H1 (cell line): ENCODE results near the gene CPA4. TPM values are rescaled to one million over a fixed set of nuclear protein-coding genes. Genes with fewer than 3 reads are reported as not detected.

Source experiments
- CTCF ChIA-PET: fragments of 300-600 bp; sonication (Branson Sonifier 250); formaldehyde crosslinking; loops from one replicate; lab custom pipeline; 2021; ENCODE audit not compliant: partially characterized antibody; lab: Charles Lee
- POLR2A ChIA-PET: fragments of 300-600 bp; sonication (Branson Sonifier 250); formaldehyde crosslinking; loops from one replicate; lab custom pipeline; 2021; ENCODE audit warnings: inconsistent platforms; ENCODE audit not compliant: partially characterized antibody; lab: Charles Lee
- DNase-seq, 2 experiments: peaks; one replicate each; pipeline versions ENCODE4 v3.0.0 to v3.0.0-alpha.2; 2010 to 2022; ENCODE audit warnings: low spot score in 2 of 2, low read depth in 1 of 2, mixed read lengths in 1 of 2
- FAIRE-seq: peaks from 2 replicates; lab custom pipeline; 2011; peaks lifted over from hg19 to GRCh38; lab: Jason Lieb, UNC
- H2AFZ ChIP-seq: 2 replicates; pipeline ENCODE4 v1.8.1; 2012; ENCODE audit warnings: low read length, inconsistent platforms
- H2AK5ac ChIP-seq: 2 replicates; pipeline ENCODE4 v1.6.1; 2013; ENCODE audit warnings: low read depth, low read length
- H2BK120ac ChIP-seq: replicated peaks from 2 replicates; pipeline ENCODE3; 2013; ENCODE audit warnings: low read depth, low read length, inconsistent platforms
- H2BK12ac ChIP-seq: 2 replicates; pipeline ENCODE4 v1.6.1; 2013; ENCODE audit warnings: low read depth, low read length
- H2BK15ac ChIP-seq: 2 replicates; pipeline ENCODE4 v1.6.1; 2013; ENCODE audit warnings: low read length
- H2BK20ac ChIP-seq: 2 replicates; pipeline ENCODE4 v1.6.1; 2013; ENCODE audit warnings: low read length
- H2BK5ac ChIP-seq: 2 replicates; pipeline ENCODE4 v1.6.1; 2013; ENCODE audit warnings: low read depth, low read length
- H3K14ac ChIP-seq: 2 replicates; pipeline ENCODE4 v1.6.1; 2013; ENCODE audit warnings: inconsistent platforms; ENCODE audit not compliant: insufficient read length
- H3K18ac ChIP-seq: 2 replicates; pipeline ENCODE4 v1.6.1; 2013; ENCODE audit warnings: low read length; ENCODE audit errors: extremely low read depth
- H3K23ac ChIP-seq: 2 replicates; pipeline ENCODE4 v1.6.1; 2013; ENCODE audit warnings: inconsistent platforms; ENCODE audit not compliant: insufficient read length
- H3K23me2 ChIP-seq: 2 replicates; pipeline ENCODE4 v1.6.1; 2013; ENCODE audit warnings: low read depth, low read length
- H3K27ac ChIP-seq: 2 replicates; pipeline ENCODE4 v1.6.1; 2011; ENCODE audit warnings: low read depth, low read length, inconsistent platforms
- H3K27me3 ChIP-seq, 4 experiments: replicated peaks in 1 of 4; 1 replicate in 1 of 4; 2 replicates in 3 of 4; pipeline versions ENCODE4 v1.6.1 to v1.8.1; 2011 to 2013; ENCODE audit warnings: low read length in 3 of 4, mild to moderate bottlenecking in 3 of 4, inconsistent platforms in 2 of 4, mixed read lengths in 2 of 4, moderate library complexity in 1 of 4; ENCODE audit not compliant: control insufficient read depth in 3 of 4, insufficient read depth in 3 of 4; ENCODE audit errors: extremely low read depth in 1 of 4
- H3K36me3 ChIP-seq, 4 experiments: 2 replicates each; pipeline versions ENCODE4 v1.6.1 to v1.8.1; 2011 to 2013; ENCODE audit warnings: mild to moderate bottlenecking in 4 of 4, low read length in 3 of 4, moderate library complexity in 2 of 4, control low read depth in 1 of 4, inconsistent platforms in 1 of 4; ENCODE audit not compliant: insufficient read depth in 4 of 4, control insufficient read depth in 2 of 4
- H3K4ac ChIP-seq: replicated peaks from 2 replicates; pipeline ENCODE3; 2013; ENCODE audit warnings: low read length, low read depth, mixed read lengths, inconsistent platforms; ENCODE audit not compliant: insufficient read length
- H3K4me1 ChIP-seq, 4 experiments: replicated peaks in 1 of 4; 1 replicate in 1 of 4; 2 replicates in 3 of 4; pipeline versions ENCODE4 v1.6.1 to v1.8.1; 2011 to 2013; ENCODE audit warnings: low read length in 3 of 4, inconsistent platforms in 2 of 4, mixed read lengths in 1 of 4; ENCODE audit not compliant: insufficient read depth in 4 of 4, control insufficient read depth in 3 of 4
- H3K4me2 ChIP-seq, 2 experiments: 2 replicates each; pipeline versions ENCODE4 v1.6.1 to v1.8.1; 2011 to 2013; ENCODE audit warnings: low read depth in 2 of 2, low read length in 2 of 2, control low read depth in 1 of 2, inconsistent platforms in 1 of 2, mild to moderate bottlenecking in 1 of 2; ENCODE audit not compliant: insufficient read depth in 1 of 2
- H3K4me3 ChIP-seq, 4 experiments: fragments of 200-600, 300-600 bp in 1 of 4; sonication (generic), shearing (Covaris generic), sonication (Bioruptor Twin) in 1 of 4; 2 replicates each; pipeline versions ENCODE4 v1.5.1 to v1.8.1; 2011 to 2016; ENCODE audit warnings: low read length in 4 of 4, low read depth in 3 of 4, control low read depth in 2 of 4, inconsistent platforms in 2 of 4, mild to moderate bottlenecking in 2 of 4, mixed read lengths in 1 of 4, moderate library complexity in 1 of 4; ENCODE audit not compliant: insufficient read depth in 2 of 4; ENCODE audit errors: extremely low read depth in 1 of 4
- H3K56ac ChIP-seq: replicated peaks from 2 replicates; pipeline ENCODE3; 2013; ENCODE audit warnings: low read depth, mild to moderate bottlenecking, mixed read lengths, low read length, inconsistent platforms; ENCODE audit not compliant: insufficient read length
- H3K79me1 ChIP-seq: 2 replicates; pipeline ENCODE4 v1.6.1; 2013; ENCODE audit warnings: low read depth, low read length, control low read depth
- H3K79me2 ChIP-seq, 2 experiments: 2 replicates each; pipeline versions ENCODE4 v1.6.1 to v1.8.1; 2012 to 2013; ENCODE audit warnings: low read length in 2 of 2, mild to moderate bottlenecking in 2 of 2, inconsistent platforms in 1 of 2; ENCODE audit not compliant: insufficient read depth in 2 of 2, control insufficient read depth in 1 of 2
- H3K9ac ChIP-seq, 4 experiments: replicated peaks in 1 of 4; 1 replicate in 1 of 4; 2 replicates in 3 of 4; pipeline versions ENCODE4 v1.6.1 to v1.8.1; 2011 to 2013; ENCODE audit warnings: low read depth in 3 of 4, low read length in 3 of 4, control low read depth in 2 of 4, mild to moderate bottlenecking in 2 of 4, moderate library complexity in 2 of 4, inconsistent platforms in 1 of 4; ENCODE audit errors: extremely low read depth in 1 of 4
- H3K9me3 ChIP-seq, 2 experiments: 2 replicates each; pipeline versions ENCODE4 v1.6.1 to v1.8.1; 2012 to 2013; ENCODE audit warnings: mild to moderate bottlenecking in 2 of 2, moderate library complexity in 2 of 2, control low read depth in 1 of 2, inconsistent platforms in 1 of 2, low read depth in 1 of 2, low read length in 1 of 2, mixed read lengths in 1 of 2; ENCODE audit not compliant: insufficient read depth in 2 of 2
- H4K20me1 ChIP-seq, 2 experiments: replicated peaks in 1 of 2; 2 replicates each; pipeline versions ENCODE3 to v1.8.1; 2011 to 2013; ENCODE audit warnings: inconsistent platforms in 2 of 2, low read length in 2 of 2, mild to moderate bottlenecking in 1 of 2; ENCODE audit not compliant: insufficient read depth in 2 of 2, control insufficient read depth in 1 of 2
- H4K5ac ChIP-seq: 2 replicates; pipeline ENCODE4 v1.6.1; 2013; ENCODE audit warnings: low read length, low read depth, mixed read lengths, inconsistent platforms; ENCODE audit not compliant: insufficient read length
- H4K8ac ChIP-seq: 2 replicates; pipeline ENCODE4 v1.8.0; 2013; ENCODE audit warnings: mild to moderate bottlenecking, moderate library complexity, low read length, inconsistent platforms; ENCODE audit not compliant: insufficient read depth; ENCODE audit errors: extremely low read depth
- H4K91ac ChIP-seq: replicated peaks from 2 replicates; pipeline ENCODE3; 2013; ENCODE audit warnings: low read length, mixed read lengths, inconsistent platforms; ENCODE audit not compliant: insufficient read length
- HDAC6 ChIP-seq: IDR thresholded peaks from one replicate; pipeline ENCODE4 v1.7.1; 2012; ENCODE audit warnings: low read depth, mild to moderate bottlenecking, inconsistent platforms, low read length, moderate library complexity
- SAP30 ChIP-seq: fragments of 300-600 bp; sonication (generic); IDR thresholded peaks from 2 replicates; pipeline ENCODE4 v1.7.1; 2012; ENCODE audit warnings: low read length, moderate library complexity, mild to moderate bottlenecking, inconsistent platforms; ENCODE audit not compliant: insufficient read depth, insufficient replicate concordance
- SP1 ChIP-seq: IDR thresholded peaks from 2 replicates; pipeline ENCODE4 v1.6.1; 2011; ENCODE audit warnings: low read depth, low read length
- SP4 ChIP-seq: IDR thresholded peaks from 2 replicates; pipeline ENCODE4 v1.6.1; 2012; ENCODE audit warnings: low read length, inconsistent platforms
- WGBS, 2 experiments: shearing (Covaris generic) in 1 of 2; methylation state at CpG; one replicate each; pipeline versions ENCODE4 v1.1.6 to v1.1.7; 2013 to 2015; ENCODE audit warnings: low lambda C conversion rate in 2 of 2, mixed read lengths in 2 of 2, inconsistent platforms in 1 of 2, low coverage in 1 of 2, missing lambda C conversion rate in 1 of 2; ENCODE audit not compliant: insufficient replicate concordance in 2 of 2, insufficient coverage in 1 of 2, insufficient read length in 1 of 2; ENCODE audit errors: extremely low coverage in 1 of 2, missing lambda C conversion rate in 1 of 2; 5-methylcytosine and 5-hydroxymethylcytosine counted together
- polyA plus RNA-seq, 7 experiments: library from polyadenylated mRNA; depleted of rRNA in 3 of 7; stranded (reverse) in 5 of 7; unstranded in 2 of 7; fragments of >200 nt in 5 of 7; fragments of 200-250 nt in 2 of 7; gene quantifications; 1 replicate in 5 of 7; 2 replicates in 1 of 7; 4 replicates in 1 of 7; pipeline versions ENCODE4 v1.2.1 to v1.2.3, GENCODE V29; 2011 to 2013; ENCODE audit warnings: missing spikeins in 2 of 7, mixed read lengths in 2 of 7
- total RNA-seq: library from RNA; stranded (reverse); fragmentation: NEBNext Ultra II Directional; extraction: Animal tissue kit (Norgen Biotek cat#: 25700); gene quantifications from 2 replicates; pipeline ENCODE4 v1.2.1, GENCODE V29; 2021
- TF ChIP-seq, protein P1 (sequence below): IDR thresholded peaks from 2 replicates; pipeline ENCODE4 v1.6.1; 2011; ENCODE audit warnings: low read depth, mild to moderate bottlenecking, low read length; ENCODE audit not compliant: insufficient read depth

The CPA4 gene
- total and polyA plus RNA-seq, 2 of the 8 experiments (the other 6 are each of a cell fraction or from before 2014, with no cell fraction given): 0.03 TPM; not detected in 1

- ChIA-PET CTCF (no interaction called here), POLR2A (no interaction called here)
- Histone ChIP-seq H3K23ac (no peak overlapping the region), H2BK20ac (no peak overlapping the region), H3K18ac (no peak overlapping the region), H4K91ac (no peak overlapping the region), H3K4me1 (no peaks in the 10 kb centered on the region), H4K5ac (no peak overlapping the region), H3K23me2 (peaks cover 1% of the 10 kb centered on the region; the same call in 1 of the 2 replicates), H3K4ac (no peak overlapping the region), H3K9me3 (0 out of 4 replicates have a peak, but pooled peaks cover 0 to 2% of the 10 kb centered on the region in 2 experiments), H3K56ac (no peak overlapping the region), H4K8ac (no peak overlapping the region), H2BK15ac (no peak overlapping the region), H3K79me1 (no peaks in the 10 kb centered on the region), H3K27me3 (no peaks in the 10 kb centered on the region), H3K27ac (no peak overlapping the region), H2AK5ac (no peak overlapping the region), H3K4me3 (no peak overlapping the region), H2AFZ (no peak overlapping the region), H4K20me1 (no peaks in the 10 kb centered on the region), H3K36me3 (no peaks in the 10 kb centered on the region), H2BK120ac (no peak overlapping the region), H2BK5ac (no peak overlapping the region), H2BK12ac (no peak overlapping the region), H3K9ac (no peak overlapping the region), H3K79me2 (no peaks in the 10 kb centered on the region), H3K4me2 (no peak overlapping the region), H3K14ac (no peak overlapping the region)
- 89% methylated on average over 5 of the region's 5 CpGs; no CpG with 5 or more reads in 1 of the 2 experiments for WGBS, 2 experiments
- FAIRE-seq: no peak
- DNase-seq: no peak
- TF ChIP-seq SP1 (no peak), SAP30 (no peak), HDAC6 (no peak), SP4 (no peak)
- TF ChIP-seq, protein P1, sequence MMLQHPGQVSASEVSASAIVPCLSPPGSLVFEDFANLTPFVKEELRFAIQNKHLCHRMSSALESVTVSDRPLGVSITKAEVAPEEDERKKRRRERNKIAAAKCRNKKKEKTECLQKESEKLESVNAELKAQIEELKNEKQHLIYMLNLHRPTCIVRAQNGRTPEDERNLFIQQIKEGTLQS: no peak
Measured at GRCh38 chr7:130288829-130289228, 4.1 kb upstream of the CPA4 start.
